PC-3 (cell line): ENCODE data around the gene CHSY1.

ENCODE experiments used
- EZH2 ChIP-seq: fragments of 300-600 bp; sonication (generic); IDR thresholded peaks from one replicate; pipeline ENCODE4 v1.6.1; 2017; ENCODE audit warnings: antibody characterized with exemption, mild to moderate bottlenecking, low read length; ENCODE audit not compliant: unreplicated experiment
- EZH2phosphoT487 ChIP-seq: fragments of 300-600 bp; sonication (generic); IDR thresholded peaks from 2 replicates; pipeline ENCODE4 v1.6.1; 2018; ENCODE audit warnings: mild to moderate bottlenecking, antibody characterized with exemption, low read length, borderline replicate concordance
- TF ChIP-seq, protein P1 (sequence below): fragments of 300-600 bp; sonication (generic); conservative IDR thresholded peaks from 2 replicates; pipeline ENCODE4 v1.5.1; 2017; ENCODE audit warnings: antibody characterized with exemption, low read depth, mild to moderate bottlenecking, low read length

DNA sequence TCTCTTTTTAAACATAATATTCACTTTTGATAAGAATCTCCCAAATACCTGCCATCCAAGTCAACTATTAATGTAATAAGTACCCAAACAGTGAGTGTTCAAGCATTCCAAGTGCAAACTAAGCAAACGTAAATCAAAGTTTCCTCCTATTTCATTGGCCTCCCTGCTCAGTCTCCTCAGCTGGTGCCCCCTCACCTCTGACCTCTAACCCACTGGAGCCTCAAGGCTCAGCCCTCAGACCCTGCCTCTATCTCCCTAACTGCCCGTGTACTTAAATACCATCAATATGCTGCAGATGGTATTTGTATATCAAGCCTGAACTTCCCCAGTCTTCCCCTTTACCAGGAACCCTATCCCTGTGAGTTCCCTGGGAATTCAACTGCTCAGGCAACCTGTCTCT, 31.8 kb downstream of the CHSY1 start:
- TF ChIP-seq, protein P1, sequence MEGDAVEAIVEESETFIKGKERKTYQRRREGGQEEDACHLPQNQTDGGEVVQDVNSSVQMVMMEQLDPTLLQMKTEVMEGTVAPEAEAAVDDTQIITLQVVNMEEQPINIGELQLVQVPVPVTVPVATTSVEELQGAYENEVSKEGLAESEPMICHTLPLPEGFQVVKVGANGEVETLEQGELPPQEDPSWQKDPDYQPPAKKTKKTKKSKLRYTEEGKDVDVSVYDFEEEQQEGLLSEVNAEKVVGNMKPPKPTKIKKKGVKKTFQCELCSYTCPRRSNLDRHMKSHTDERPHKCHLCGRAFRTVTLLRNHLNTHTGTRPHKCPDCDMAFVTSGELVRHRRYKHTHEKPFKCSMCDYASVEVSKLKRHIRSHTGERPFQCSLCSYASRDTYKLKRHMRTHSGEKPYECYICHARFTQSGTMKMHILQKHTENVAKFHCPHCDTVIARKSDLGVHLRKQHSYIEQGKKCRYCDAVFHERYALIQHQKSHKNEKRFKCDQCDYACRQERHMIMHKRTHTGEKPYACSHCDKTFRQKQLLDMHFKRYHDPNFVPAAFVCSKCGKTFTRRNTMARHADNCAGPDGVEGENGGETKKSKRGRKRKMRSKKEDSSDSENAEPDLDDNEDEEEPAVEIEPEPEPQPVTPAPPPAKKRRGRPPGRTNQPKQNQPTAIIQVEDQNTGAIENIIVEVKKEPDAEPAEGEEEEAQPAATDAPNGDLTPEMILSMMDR: no peak
- TF ChIP-seq EZH2 (no peak), EZH2phosphoT487 (no peak)
